ENCODE data around the gene SNRNP35. TPM values are rescaled to one million over a fixed set of nuclear protein-coding genes. Genes with fewer than 3 reads are reported as not detected.
"Not testable (repeated sequence)": the region's sequence is repeated elsewhere in the genome, so short reads cannot be mapped to it uniquely, and the experiment has no call there.

Gene SNRNP35
- total and polyA plus RNA-seq, 2 donors (not counting 1 experiment from before 2014, with no cell fraction given): 33.8 to 57.8 TPM

DNA sequence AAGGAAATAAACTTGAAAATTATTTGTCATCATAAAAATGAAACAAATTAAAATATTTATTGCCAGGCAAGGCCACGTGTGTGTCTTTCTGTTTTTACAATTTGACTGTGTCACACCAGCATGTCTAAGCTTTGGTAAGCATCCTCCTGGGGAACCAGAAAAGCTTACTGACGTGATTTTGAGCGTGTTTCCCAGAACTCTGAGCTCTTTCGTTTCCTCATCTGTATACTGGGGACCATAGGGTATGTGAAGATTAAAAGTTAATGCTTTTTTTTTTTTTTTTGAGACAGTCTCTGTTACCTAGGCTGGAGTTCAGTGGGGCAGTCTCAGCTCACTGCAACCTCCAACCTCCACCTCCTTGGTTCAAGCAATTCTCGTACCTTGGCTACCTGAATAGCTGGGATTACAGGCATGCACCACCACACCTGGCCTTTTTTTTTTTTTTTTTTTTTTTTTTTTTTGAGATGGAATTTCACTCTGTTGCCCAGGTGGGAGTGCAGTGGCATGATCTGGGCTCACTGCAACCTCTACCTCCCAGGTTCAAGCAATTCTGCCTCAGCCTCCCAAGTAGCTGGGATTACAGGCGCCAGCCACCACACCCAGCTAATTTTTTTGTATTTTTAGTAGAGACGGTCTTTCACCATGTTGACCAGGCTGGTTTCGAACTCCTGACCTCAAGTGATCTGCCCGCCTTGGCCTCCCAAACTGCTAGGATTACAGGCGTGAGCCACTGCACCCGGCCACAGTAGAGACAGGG lies 48.5 kb upstream of the SNRNP35 start:
- ATAC-seq (ENCODE audit: low read depth) (peak; percentile 70), DNase-seq (peak; percentile 37)
- H4K20me1 ChIP-seq (ENCODE audit: control insufficient read depth, insufficient read depth, low read length, poor library complexity, severe bottlenecking); H3K9me3 Mint-ChIP-seq (ENCODE audit: insufficient read depth); H3K9ac ChIP-seq (ENCODE audit: low read length); H3K4me1 ChIP-seq (ENCODE audit: control insufficient read depth in 2 of 2, insufficient read depth in 2 of 2, low read length in 2 of 2); H3K9me3 ChIP-seq (ENCODE audit: control extremely low read depth in 1 of 3, control insufficient read depth in 2 of 3, insufficient read depth in 1 of 3, low read length in 2 of 3); H3K4me2 ChIP-seq (replicated peaks; ENCODE audit: low read depth, low read length, poor library complexity, severe bottlenecking); H3K4me3 Mint-ChIP-seq; H3K27ac ChIP-seq (ENCODE audit: low read length in 2 of 2); H3K4me3 ChIP-seq (ENCODE audit: control extremely low read depth in 1 of 5, extremely low read depth in 1 of 5, insufficient read depth in 1 of 5, low read depth in 2 of 5, low read length in 4 of 5); H3K79me2 ChIP-seq (ENCODE audit: control insufficient read depth, insufficient read depth, low read length); H3K27me3 ChIP-seq (replicated peaks in 1 of 4; ENCODE audit: control extremely low read depth in 1 of 4, control insufficient read depth in 3 of 4, insufficient read depth in 4 of 4, low read length in 3 of 4); H3K27me3 Mint-ChIP-seq; H3K4me1 Mint-ChIP-seq; H2AFZ ChIP-seq (ENCODE audit: insufficient read depth, low read depth, low read length, poor library complexity, severe bottlenecking); intact Hi-C loops (cut with micrococcal nuclease): not testable (repeated sequence)
- H3K36me3 ChIP-seq (replicated peaks in 1 of 2; ENCODE audit: control extremely low read depth in 1 of 2, control insufficient read depth in 1 of 2, extremely low read depth in 1 of 2, insufficient read depth in 2 of 2, low read length in 1 of 2): peaks cover 4 to 30% of the 10 kb centered on the region in 2 experiments
- ChIA-PET POLR2A (interaction anchor here (0.6 to 0.9 kb wide), 4 partner anchors 18 to 237 kb away, joined by 3 to 10 read pairs (median 4); no protein-coding TSS in a partner anchor), CTCF (interaction anchor here (0.9 to 2.0 kb wide), 4 partner anchors 19 to 60 kb away, joined by 3 to 10 read pairs (median 5); partner anchors contain the start of gene KMT5A)
- H3K27ac Mint-ChIP-seq: peak overlapping the region; percentile 59
- WGBS (ENCODE audit: insufficient coverage): 85% methylated on average over 8 of the region's 11 CpGs

DNA sequence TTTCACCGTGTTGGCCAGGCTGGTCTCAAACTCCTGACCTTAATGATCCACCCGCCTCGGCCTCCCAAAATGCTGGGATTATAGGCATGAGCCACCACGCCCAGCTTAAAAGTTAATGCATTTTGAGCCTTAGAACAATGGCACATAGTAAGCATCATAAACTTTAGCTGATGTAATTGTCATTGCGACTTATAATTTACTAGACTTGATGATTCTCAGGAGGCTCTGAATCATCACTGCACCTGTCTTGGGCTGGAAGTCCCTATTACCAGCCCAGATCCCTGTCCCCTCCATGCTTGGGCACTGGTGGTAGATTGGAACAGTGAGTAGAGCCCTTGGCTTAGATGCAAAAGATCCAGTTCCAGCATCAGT lies 47.9 kb upstream of the SNRNP35 start:
- CTCF ChIA-PET: interaction anchor here (1.4 to 2.0 kb wide), 3 partner anchors 44 to 172 kb away, joined by 3 to 10 read pairs (median 7); no protein-coding TSS in a partner anchor
- POLR2A ChIA-PET: no interaction called here

More for the DNA sequence above, 47.9 kb upstream of the SNRNP35 start:
- H3K4me3 Mint-ChIP-seq: no peak overlapping the region
- DNase-seq (no peak), ATAC-seq (ENCODE audit: low read depth) (no peak)
- Histone ChIP-seq H3K79me2 (ENCODE audit: control insufficient read depth, insufficient read depth, low read length) (peaks cover 3% of the 10 kb centered on the region), H3K4me2 (replicated peaks; ENCODE audit: low read depth, low read length, poor library complexity, severe bottlenecking) (no peak overlapping the region), H3K4me1 (ENCODE audit: control insufficient read depth in 2 of 2, insufficient read depth in 2 of 2, low read length in 2 of 2) (no peaks in the 10 kb centered on the region), H3K27me3 (replicated peaks in 1 of 4; ENCODE audit: control extremely low read depth in 1 of 4, control insufficient read depth in 3 of 4, insufficient read depth in 4 of 4, low read length in 3 of 4) (no peaks in the 10 kb centered on the region), H3K4me3 (ENCODE audit: control extremely low read depth in 1 of 5, extremely low read depth in 1 of 5, insufficient read depth in 1 of 5, low read depth in 2 of 5, low read length in 4 of 5) (no peak overlapping the region), H2AFZ (ENCODE audit: insufficient read depth, low read depth, low read length, poor library complexity, severe bottlenecking) (no peak overlapping the region), H3K9ac (ENCODE audit: low read length) (no peak overlapping the region), H3K9me3 (ENCODE audit: control extremely low read depth in 1 of 3, control insufficient read depth in 2 of 3, insufficient read depth in 1 of 3, low read length in 2 of 3) (no peaks in the 10 kb centered on the region), H3K36me3 (replicated peaks in 1 of 2; ENCODE audit: control extremely low read depth in 1 of 2, control insufficient read depth in 1 of 2, extremely low read depth in 1 of 2, insufficient read depth in 2 of 2, low read length in 1 of 2) (peaks cover 5 to 28% of the 10 kb centered on the region in 2 experiments), H3K27ac (ENCODE audit: low read length in 2 of 2) (no peak overlapping the region), H4K20me1 (ENCODE audit: control insufficient read depth, insufficient read depth, low read length, poor library complexity, severe bottlenecking) (no peaks in the 10 kb centered on the region)
- H3K27me3 Mint-ChIP-seq: no peaks in the 10 kb centered on the region
- TF ChIP-seq CTCF (IDR thresholded peaks at IDR 0.05) (no peak), EZH2 (IDR thresholded peaks at IDR 0.05; ENCODE audit: borderline replicate concordance, insufficient read depth, low read depth, low read length, poor library complexity, severe bottlenecking) (no peak)
- no peaks in the 10 kb centered on the region for H3K9me3 Mint-ChIP-seq (ENCODE audit: insufficient read depth)
- WGBS (ENCODE audit: insufficient coverage): 96% methylated on average over 4 of the region's 5 CpGs
- peaks cover 3% of the 10 kb centered on the region for H3K4me1 Mint-ChIP-seq
- intact Hi-C loops (cut with micrococcal nuclease): no loop called here
- peak overlapping the region; percentile 64 for H3K27ac Mint-ChIP-seq
